Stimulated activated CD4-positive, alpha-beta T cell treated with anti-CD3 and anti-CD28 coated beads, Interleukin-2, amount 100 ng/mL, for 48 hours (primary cell): ENCODE data around the gene NCR1.
"Not testable (repeated sequence)": the region's sequence is repeated elsewhere in the genome, so short reads cannot be mapped to it uniquely, and the experiment has no call there.

Experiments
- DNase-seq, 2 donors: peaks; one replicate each; pipeline ENCODE4 v3.0.0-alpha.2; 2020

The NCR1 gene

DNA sequence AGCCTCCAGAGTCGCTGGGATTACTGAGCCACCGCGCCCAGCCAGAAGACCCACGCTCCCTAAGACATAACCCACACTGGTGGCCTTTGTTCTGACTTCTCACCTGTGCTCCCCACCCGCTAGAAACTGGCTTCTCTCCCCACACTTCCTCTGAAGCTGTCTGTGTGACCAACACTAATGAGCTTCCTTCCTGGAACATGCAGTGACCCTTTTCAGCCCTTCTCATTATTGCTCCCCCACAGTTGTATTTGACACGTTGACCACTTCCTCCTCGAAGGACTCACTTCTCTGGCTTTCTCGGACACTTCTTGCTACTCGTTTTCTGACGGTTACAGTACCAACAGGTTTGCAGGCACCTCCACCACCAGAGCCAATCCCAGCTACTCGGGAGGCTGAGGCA is 10.9 kb downstream of the NCR1 start:
- DNase-seq: no peak

DNA sequence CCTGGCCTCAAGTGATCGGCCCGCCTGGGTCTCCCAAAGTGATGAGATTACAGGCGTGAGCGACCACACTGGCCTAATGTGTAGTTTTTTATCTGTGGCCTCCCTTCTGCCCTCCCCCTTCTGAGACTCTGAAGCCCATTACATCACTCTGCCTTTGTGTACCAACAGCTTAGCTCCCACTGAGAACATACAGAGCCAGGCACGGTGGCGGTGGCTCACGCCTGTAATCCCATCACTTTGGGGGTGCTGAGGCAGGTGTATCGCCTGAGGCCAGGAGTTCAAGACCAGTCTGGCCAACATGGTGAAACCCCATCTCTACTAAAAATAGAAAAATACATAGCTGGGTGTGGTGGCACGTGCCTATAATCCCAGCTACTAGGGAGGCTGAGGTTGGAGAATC is 12.6 kb downstream of the NCR1 start:
- DNase-seq: no peak

DNA sequence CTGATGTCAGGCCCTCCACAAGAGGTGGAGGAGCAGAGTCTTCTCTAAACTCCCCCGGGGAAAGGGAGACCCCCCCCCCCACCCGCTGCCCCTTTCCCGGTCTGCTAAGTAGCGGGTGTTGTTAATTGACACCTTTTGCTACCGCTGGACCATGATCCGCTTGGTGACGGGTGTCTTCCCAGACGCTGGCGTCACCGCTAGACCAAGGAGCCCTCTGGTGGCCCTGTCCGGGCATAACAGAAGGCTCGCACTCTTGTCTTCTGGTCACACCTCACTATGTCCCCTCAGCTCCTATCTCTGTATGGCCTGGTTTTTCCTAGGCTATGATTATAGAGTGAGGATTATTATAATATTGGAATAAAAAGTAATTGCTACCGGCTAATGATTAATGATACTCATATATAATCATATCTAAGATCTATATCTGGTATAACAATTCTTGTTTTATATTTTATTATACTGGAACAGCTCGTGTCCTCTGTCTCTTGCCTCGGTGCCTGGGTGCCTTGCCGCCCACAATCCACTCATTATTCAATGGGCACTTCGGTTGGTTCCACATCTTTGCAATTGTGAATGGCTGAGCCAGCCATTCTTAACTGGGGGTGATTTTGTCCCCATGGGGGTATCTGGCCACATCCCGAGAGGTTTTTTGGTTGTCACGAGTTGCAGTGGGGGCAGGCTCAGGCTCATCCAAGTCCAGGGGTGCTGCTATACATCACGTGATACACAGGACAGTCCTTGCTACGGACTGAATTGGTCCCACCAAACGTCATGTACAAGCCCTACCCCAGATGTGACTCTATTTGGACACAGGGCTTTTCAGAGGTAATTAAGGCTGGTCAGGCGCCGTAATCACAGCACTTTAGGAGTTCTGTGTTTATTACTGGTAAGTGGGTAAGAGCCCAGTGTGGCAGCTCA is 14.0 kb downstream of the NCR1 start:
- DNase-seq: not testable (repeated sequence)

DNA sequence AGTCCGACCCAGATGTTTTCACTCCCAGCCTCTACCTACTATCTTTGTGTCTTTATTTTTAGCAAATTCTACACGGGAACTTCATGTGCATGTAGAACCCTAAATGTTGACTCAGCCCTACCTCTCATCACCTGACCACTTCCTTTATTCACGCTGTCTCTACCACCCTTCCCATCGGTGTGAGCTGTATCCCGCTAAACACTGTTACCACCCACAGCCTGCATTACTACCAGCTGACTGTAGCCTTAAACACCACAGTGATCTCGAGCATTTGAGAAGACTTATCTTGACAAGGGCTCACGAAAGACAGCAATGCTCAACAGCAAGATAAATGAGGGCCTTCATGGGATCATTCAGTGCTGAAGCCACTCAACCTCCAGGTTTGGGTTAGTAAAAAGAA is 15.1 kb downstream of the NCR1 start:
- DNase-seq: no peak

DNA sequence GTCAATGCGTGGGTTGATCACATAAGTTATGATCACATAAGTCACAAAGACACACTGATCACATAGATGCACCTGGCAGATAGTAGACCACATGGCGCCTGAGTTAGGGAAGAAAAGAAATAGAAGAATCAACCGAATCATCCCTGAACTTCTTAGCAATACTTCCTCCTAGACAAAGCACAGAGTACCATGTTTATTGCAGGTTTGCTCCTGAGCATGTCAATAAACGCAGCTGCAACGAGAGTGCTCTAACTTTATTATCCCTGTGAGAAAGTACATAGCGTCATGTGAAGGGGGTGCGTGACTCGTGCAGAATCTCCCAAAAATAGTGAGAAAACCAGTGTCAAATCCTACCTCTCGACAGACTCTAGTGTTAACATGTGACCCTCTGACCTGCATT is 17.3 kb downstream of the NCR1 start:
- no peak for DNase-seq

DNA sequence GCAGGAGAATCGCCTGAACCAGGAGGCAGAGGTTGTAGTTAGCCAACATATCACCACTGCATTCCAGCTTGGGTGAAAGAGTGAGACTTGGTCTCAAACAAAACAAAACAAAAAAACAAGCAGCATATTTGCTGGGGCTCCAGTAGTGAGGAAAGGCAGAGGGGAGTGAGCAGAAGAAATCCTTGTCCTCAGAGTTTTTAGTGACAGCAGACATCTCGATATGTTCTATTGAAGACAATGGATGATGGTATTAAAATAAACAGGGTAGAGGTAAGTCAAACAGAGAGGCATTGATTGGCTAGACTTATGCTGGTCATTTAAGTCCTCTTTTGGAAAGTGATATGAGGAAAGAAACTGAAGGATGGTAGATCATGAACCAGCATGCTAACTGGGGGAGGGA is 22.4 kb downstream of the NCR1 start:
- DNase-seq: no peak

DNA sequence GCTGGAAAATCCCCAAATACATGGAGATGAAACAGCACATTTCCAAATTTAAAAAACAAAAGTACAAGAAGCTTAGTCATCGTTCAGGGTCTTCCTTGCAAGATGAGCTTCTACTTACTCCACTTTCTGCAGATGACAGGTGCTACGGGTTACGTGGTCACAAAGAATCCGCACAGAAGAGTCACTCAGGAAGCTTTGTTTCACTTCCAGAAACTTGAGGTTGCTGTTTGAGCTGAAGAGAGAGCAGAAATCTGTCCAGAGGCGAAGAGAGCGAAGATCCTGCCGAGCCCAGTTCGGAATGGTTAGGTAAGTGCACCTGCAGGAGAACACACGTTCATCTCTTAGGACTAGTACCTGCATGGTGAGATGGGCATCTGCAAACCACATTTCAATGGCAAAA is 32.0 kb downstream of the NCR1 start:
- no peak for DNase-seq

DNA sequence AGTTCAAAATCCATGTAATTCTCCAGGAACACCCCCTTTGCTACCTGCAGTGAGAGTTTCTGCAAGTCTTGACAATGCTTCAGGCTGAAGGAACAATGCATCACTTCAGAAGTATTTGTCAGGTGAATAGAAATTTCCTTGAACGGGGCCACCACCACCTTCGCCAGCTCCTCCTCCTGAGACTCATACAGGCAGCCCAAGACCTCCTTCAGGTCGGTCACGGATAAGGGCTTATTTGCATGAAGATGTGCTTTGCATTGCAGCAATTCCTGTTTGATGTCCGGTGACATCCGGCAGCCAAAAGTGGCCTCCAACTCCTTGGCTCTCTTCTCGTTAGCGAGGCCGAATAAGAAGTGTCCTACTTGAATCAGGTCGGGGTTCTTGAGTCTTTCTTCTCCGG is 33.0 kb downstream of the NCR1 start:
- no peak for DNase-seq

DNA sequence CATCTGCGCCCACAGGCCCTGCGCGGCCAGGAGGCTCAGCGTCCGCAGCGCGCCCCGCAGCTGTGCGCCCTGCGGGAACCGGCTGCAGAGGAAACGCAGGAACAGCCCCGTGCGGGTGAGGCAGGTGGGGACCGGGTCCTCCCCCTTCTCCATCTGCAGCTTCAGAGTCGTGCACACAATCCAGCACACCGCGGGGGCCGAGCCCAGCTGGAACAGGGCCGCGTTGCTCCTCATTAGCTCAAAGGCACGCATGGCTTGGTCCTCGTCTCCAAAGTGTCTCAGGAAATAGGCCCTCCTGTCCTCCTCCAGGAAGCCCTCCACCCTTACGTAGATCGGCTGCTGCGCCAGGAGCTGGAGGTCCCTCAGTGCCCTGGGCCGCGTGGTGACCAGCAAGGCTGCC is 33.6 kb downstream of the NCR1 start:
- DNase-seq: not testable (repeated sequence)

DNA sequence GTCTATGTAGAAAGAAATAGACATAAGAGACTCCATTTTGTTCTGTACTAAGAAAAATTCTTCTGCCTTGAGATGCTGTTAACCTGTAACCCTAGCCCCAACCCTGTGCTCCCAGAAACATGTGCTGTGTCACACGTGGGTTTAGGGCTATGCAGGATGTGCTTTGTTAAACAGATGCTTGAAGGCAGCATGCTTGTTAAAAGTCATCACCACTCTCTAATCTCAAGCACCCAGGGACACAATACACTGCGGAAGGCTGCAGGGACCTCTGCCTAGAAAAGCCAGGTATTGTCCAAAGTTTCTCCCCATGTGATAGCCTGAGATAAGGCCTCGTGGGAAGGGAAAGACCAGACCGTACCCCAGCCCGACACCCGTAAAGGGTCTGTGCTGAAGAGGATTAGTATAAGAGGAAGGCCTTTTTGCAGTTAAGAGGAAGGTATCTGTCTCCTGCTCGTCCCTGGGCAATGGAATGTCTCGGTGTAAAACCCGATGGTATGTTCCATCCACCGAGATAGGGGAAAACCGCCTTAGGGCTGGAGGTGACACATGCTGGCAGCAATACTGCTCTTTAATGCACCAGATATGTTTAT is 37.9 kb downstream of the NCR1 start:
- not testable (repeated sequence) for DNase-seq

DNA sequence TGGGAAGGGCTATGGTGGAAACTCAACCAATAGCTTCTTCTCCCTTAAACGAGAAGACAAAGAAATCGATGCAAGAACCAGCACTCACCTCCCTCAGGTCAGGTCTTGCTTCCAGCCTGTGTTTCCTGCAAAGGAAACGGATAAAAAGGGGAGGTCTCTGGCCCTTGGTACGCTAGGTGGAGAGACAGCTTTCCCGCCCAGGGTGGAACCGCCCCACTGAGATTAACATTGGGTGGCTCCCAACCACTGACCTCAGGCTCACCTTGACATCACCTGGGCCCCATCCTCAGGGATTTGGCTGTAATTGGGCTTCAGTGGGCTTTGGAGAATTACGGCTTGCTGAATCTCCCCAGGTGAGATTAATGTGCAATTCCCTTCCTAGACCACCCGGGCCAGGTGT is 41.4 kb downstream of the NCR1 start, which contains the start of gene NLRP7:
Gene NLRP7 (minus strand): TSS at position 150 of the 400 bp plus-strand sequence.
- no peak for DNase-seq

DNA sequence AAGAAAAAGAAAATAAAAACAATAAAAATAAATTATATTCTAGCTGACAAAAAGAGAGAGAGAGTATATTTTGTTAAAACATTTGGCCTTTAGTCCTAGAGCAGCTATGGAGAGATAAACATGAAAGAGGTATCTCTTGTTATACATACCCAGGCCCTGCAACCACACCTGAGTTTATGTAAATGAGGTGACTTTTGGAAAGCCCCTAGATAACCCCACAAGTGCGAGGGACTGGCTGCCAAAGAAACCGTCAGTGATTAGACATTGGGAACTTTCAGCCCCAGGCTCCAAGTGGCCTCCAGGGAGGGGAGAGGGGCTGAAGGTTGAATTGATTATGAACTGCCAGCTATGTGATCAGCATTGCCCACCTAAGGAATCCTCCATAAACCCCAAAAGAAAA is 43.5 kb downstream of the NCR1 start:
- DNase-seq: no peak

DNA sequence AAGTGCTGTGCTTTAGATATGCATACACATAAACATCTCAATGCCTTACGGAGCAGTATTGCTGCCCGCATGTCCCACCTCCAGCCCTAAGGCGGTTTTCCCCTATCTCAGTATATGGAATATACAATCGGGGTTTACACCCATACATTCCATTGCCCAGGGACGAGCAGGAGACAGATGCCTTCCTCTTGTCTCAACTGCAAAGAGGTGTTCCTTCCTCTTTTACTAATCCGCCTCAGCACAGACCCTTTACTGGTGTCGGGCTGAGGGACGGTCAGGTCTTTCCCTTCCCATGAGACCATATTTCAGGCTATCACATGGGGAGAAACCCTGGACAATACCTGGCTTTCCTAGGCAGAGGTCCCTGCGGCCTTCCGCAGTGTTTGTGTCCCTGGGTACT is 44.6 kb downstream of the NCR1 start:
- DNase-seq: not testable (repeated sequence)

DNA sequence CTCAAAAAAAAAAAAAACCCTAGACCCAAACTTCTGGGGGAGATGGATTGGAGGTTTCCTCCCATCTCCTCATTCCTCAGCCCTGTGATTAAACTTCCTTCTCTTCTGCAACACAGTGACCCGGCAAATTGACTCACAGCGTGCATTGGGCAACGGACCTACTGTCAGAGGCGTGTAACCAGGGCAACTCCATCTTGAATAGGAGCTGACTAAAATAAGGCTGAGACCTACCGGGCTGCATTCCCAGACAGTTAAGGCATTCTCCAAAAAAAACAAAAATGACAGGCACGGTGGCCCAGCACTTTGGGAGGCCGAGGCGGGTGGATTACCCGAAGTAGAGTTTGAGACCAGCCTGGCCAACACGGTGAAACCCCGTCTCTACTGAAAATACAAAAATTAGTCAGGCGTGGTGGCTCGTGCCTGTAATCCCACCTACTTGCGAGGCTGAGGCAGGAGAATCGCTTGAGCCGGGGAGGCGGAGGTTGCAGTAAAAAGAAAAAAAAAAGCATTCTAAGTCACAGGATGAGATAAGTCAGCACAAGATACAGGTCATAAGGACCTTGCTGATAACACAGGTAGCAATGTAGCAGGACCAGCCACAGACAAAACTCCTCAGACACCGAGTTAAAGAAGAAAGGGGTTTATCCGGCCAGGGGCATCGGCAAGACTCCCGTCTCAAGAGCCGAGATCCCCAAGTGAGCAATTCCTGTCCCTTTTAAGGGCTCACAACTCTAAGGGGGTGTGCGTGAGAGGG is 46.8 kb downstream of the NCR1 start:
- DNase-seq: no peak

DNA sequence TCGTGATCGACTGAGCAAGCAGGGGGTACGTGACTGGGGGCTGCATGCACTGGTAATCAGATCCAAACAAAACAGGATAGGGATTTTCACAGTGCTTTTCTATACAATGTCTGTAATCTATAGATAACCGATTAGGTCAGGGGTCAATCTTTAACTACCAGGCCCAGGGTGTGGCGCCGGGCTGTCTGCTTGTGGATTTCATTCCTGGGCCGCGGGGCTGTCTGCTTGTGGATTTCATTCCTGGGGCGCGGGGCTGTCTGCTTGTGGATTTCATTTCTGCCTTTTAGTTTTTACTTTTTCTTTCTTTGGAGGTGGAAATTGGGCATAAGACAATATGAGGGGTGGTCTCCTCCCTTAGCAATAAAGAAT is 47.4 kb downstream of the NCR1 start:
- not testable (repeated sequence) for DNase-seq

DNA sequence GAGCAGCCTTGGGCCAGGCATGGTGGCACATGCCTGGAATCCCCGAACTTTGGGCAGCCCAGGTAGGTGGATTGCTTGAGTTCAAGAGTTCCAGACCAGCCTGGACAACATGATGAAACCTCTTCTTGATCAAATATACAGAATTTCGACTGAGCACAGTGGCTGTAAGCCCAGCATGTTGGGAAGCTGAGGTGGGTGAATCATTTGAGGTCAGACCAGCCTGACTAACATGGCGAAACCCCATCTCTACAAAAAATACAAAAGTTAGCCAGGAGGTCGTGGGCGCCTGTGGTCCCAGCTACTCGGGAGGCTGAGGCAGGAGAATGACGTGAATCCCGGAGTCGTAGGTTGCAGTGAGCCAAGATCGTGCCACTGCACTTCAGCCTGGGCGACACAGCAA is 49.4 kb downstream of the NCR1 start:
- no peak for DNase-seq

DNA sequence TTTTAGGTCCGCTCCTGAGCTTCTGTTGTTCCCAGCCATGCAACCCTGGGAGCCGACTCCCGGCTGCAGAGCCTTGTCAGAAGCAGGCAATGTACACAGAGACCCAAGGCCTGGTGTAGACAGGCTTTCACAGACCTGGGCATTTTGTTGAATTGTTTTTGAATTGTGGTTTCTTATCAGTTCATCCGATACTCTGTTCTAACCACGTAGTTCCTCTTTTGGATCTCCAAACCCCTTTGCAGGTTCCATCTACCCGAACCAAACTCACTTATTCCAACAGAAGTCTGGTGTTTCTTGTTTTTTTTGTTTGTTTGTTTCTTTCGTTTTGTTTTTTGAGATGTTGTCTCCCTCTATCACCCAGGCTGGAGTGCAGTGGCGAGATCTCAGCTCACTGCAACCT is 53.9 kb downstream of the NCR1 start:
- DNase-seq: no peak
